ENCODE measurements around the gene SLC45A1. TPM values are rescaled to one million over a fixed set of nuclear protein-coding genes. Genes with fewer than 3 reads are reported as not detected.

SLC45A1 gene
- polyA plus RNA-seq, 1 donor (not counting 4 experiments of a cell fraction or from before 2014, with no cell fraction given), result 0.14 TPM

GRCh38 chr1:8377271-8377981 lies 59.5 kb downstream of the SLC45A1 start:
- Histone ChIP-seq H3K4me2 (ENCODE audit: control insufficient read depth, extremely low read depth, insufficient read depth, low read depth, low read length) (no peak overlapping the region), H3K9me3 (ENCODE audit: control insufficient read depth, low read depth, low read length) (no peaks in the 10 kb centered on the region), H2AFZ (ENCODE audit: control insufficient read depth, low read length) (no peak overlapping the region), H3K79me2 (ENCODE audit: control insufficient read depth, insufficient read depth, low read length) (peaks cover 8% of the 10 kb centered on the region), H3K4me1 (ENCODE audit: control insufficient read depth, extremely low read depth, insufficient read depth, low read length) (peaks cover 27% of the 10 kb centered on the region), H3K9ac (ENCODE audit: control insufficient read depth, extremely low read depth, insufficient read depth, low read length) (no peak overlapping the region), H3K4me3 (ENCODE audit: control insufficient read depth in 2 of 3, extremely low read depth in 1 of 3, insufficient read depth in 2 of 3, low read depth in 1 of 3, low read length in 3 of 3) (no peak overlapping the region), H3K36me3 (ENCODE audit: control insufficient read depth in 2 of 2, extremely low read depth in 1 of 2, insufficient read depth in 2 of 2, low read length in 2 of 2) (no peaks in the 10 kb centered on the region), H3K9me1 (ENCODE audit: control insufficient read depth, extremely low read depth, insufficient read depth, low read length) (no peaks in the 10 kb centered on the region), H4K20me1 (ENCODE audit: control insufficient read depth, extremely low read depth, insufficient read depth, low read length) (no peaks in the 10 kb centered on the region), H3K27me3 (ENCODE audit: control insufficient read depth, extremely low read depth, insufficient read depth, low read length) (no peaks in the 10 kb centered on the region), H3K27ac (ENCODE audit: control insufficient read depth, insufficient read depth, low read length) (no peak overlapping the region)
- dilution Hi-C loops (cut with MboI; ENCODE audit: extremely low pct_ligation_motif_present, low sequenced_read_pairs), result no loop called here
- TF ChIP-seq CTCF (optimal IDR thresholded peaks at IDR 0.05 in 1 of 3, IDR thresholded peaks at IDR 0.05 in 1 of 3, conservative IDR thresholded peaks at IDR 0.05 in 1 of 3; ENCODE audit: extremely low read depth in 1 of 3, insufficient read depth in 2 of 3, low read length in 3 of 3) (no peak), EZH2 (IDR thresholded peaks at IDR 0.05; ENCODE audit: low read length) (no peak)
- no peak for FAIRE-seq
- no peak for DNase-seq (ENCODE audit: low read depth, low spot score)

GRCh38 chr1:8378178-8378577 lies 60.3 kb downstream of the SLC45A1 start:
- FAIRE-seq, result no peak
- no peak overlapping the region for H2AFZ ChIP-seq (ENCODE audit: control insufficient read depth, low read length)
- no peak for DNase-seq (ENCODE audit: low read depth, low spot score)
- H3K9me3 ChIP-seq (ENCODE audit: control insufficient read depth, low read depth, low read length), result no peaks in the 10 kb centered on the region
- H3K27me3 ChIP-seq (ENCODE audit: control insufficient read depth, extremely low read depth, insufficient read depth, low read length), result no peaks in the 10 kb centered on the region
- H4K20me1 ChIP-seq (ENCODE audit: control insufficient read depth, extremely low read depth, insufficient read depth, low read length), result no peaks in the 10 kb centered on the region
- no peak overlapping the region for H3K4me3 ChIP-seq (ENCODE audit: control insufficient read depth in 2 of 3, extremely low read depth in 1 of 3, insufficient read depth in 2 of 3, low read depth in 1 of 3, low read length in 3 of 3)
- peaks cover 0 to 2% of the 10 kb centered on the region in 2 experiments for H3K36me3 ChIP-seq (ENCODE audit: control insufficient read depth in 2 of 2, extremely low read depth in 1 of 2, insufficient read depth in 2 of 2, low read length in 2 of 2)
- H3K4me1 ChIP-seq (ENCODE audit: control insufficient read depth, extremely low read depth, insufficient read depth, low read length), result peaks cover 28% of the 10 kb centered on the region
- H3K9ac ChIP-seq (ENCODE audit: control insufficient read depth, extremely low read depth, insufficient read depth, low read length), result no peak overlapping the region
- H3K79me2 ChIP-seq (ENCODE audit: control insufficient read depth, insufficient read depth, low read length), result peaks cover 9% of the 10 kb centered on the region
- no peaks in the 10 kb centered on the region for H3K9me1 ChIP-seq (ENCODE audit: control insufficient read depth, extremely low read depth, insufficient read depth, low read length)
- TF ChIP-seq CTCF (optimal IDR thresholded peaks at IDR 0.05 in 1 of 3, IDR thresholded peaks at IDR 0.05 in 1 of 3, conservative IDR thresholded peaks at IDR 0.05 in 1 of 3; ENCODE audit: extremely low read depth in 1 of 3, insufficient read depth in 2 of 3, low read length in 3 of 3) (no peak), EZH2 (IDR thresholded peaks at IDR 0.05; ENCODE audit: low read length) (no peak)
- dilution Hi-C loops (cut with MboI; ENCODE audit: extremely low pct_ligation_motif_present, low sequenced_read_pairs), result no loop called here
- H3K27ac ChIP-seq (ENCODE audit: control insufficient read depth, insufficient read depth, low read length), result no peak overlapping the region
- no peak overlapping the region for H3K4me2 ChIP-seq (ENCODE audit: control insufficient read depth, extremely low read depth, insufficient read depth, low read depth, low read length)
